GM18526 (cell line): ENCODE data around the gene RPH3AL.

Source experiments
- POLR2A ChIP-seq: IDR thresholded peaks from 3 replicates; pipeline ENCODE4 v1.6.1; 2011; ENCODE audit not compliant: insufficient read length; ENCODE audit errors: extremely low read depth

RPH3AL gene

GRCh38 chr17:348012-348411 lies 4.6 kb downstream of the RPH3AL start:
- TF ChIP-seq POLR2A: no peak

- no peak for TF ChIP-seq POLR2A
Observed at GRCh38 chr17:347309-347899, 5.2 kb downstream of the RPH3AL start.

- TF ChIP-seq POLR2A: no peak
Observed at GRCh38 chr17:345992-346785, 6.4 kb downstream of the RPH3AL start.

- TF ChIP-seq POLR2A: no peak
Observed at GRCh38 chr17:345261-345660, 7.3 kb downstream of the RPH3AL start.

GRCh38 chr17:343875-344752 lies 8.5 kb downstream of the RPH3AL start:
- TF ChIP-seq POLR2A: no peak

GRCh38 chr17:343211-343610 lies 9.4 kb downstream of the RPH3AL start:
- no peak for TF ChIP-seq POLR2A

GRCh38 chr17:340074-340473 lies 12.5 kb downstream of the RPH3AL start:
- TF ChIP-seq POLR2A: no peak

- TF ChIP-seq POLR2A: no peak
Observed at GRCh38 chr17:339193-340061, 13.2 kb downstream of the RPH3AL start.

GRCh38 chr17:338442-339192 lies 14.0 kb downstream of the RPH3AL start:
- TF ChIP-seq POLR2A: no peak

- no peak for TF ChIP-seq POLR2A
Observed at GRCh38 chr17:337866-338265, 14.7 kb downstream of the RPH3AL start.

GRCh38 chr17:337453-337852 lies 15.2 kb downstream of the RPH3AL start:
- no peak for TF ChIP-seq POLR2A

GRCh38 chr17:337022-337420 lies 15.6 kb downstream of the RPH3AL start:
- no peak for TF ChIP-seq POLR2A

GRCh38 chr17:336110-337021 lies 16.2 kb downstream of the RPH3AL start:
- no peak for TF ChIP-seq POLR2A
